ENCODE data around the gene ATXN1.
"Not testable (repeated sequence)": the region's sequence is repeated elsewhere in the genome, so short reads cannot be mapped to it uniquely, and the experiment has no call there.

Gene ATXN1

DNA sequence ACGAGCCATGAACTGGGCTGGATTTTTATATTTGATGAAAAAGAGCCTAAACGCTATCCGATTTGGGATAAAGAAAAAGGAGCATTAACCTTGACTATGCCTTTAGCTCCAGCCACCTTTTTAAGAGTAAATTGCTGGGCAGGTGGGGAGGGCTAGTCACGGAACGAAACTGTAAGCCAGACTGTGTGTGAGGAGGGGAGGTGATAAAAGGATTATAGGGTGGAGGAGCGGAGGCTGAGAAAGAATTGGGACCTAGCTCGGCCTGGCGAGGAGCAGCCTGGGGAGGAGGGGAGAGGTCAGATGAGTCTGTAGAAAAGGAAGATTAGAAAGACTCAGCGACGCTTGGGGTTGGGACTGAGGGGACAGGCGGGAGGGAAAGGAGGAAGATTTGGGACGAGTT is 498.5 kb downstream of the ATXN1 start:
- H3K27me3 ChIP-seq (ENCODE audit: insufficient read depth, poor library complexity, severe bottlenecking); H3K4me3 ChIP-seq (replicated peaks; ENCODE audit: insufficient read depth, low read length); H3K27ac ChIP-seq (replicated peaks); DNase-seq (ENCODE audit: low read depth in 1 of 2, low spot score in 1 of 2): not testable (repeated sequence)

DNA sequence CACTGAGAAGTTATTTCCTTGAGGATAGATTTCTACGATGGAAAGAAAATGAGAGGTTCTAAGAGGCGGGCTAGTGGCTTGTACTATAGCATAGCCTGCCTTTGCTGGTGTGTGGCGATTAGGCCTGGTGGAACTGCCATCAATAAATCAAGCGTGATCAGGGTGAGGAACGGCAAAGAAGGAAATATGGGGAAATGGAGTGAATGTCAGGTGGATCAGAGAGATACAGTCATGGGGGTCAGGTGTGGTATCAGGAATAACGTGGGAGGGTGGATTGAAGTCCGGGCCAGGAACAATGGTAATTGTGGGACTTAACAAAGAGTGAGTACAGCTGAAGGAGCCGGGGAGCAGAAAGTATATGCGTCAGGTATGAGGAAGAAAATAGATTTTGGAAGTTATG is 500.7 kb downstream of the ATXN1 start:
- not testable (repeated sequence) for H3K4me3 ChIP-seq (replicated peaks; ENCODE audit: insufficient read depth, low read length); H3K27me3 ChIP-seq (ENCODE audit: insufficient read depth, poor library complexity, severe bottlenecking); DNase-seq (ENCODE audit: low read depth in 1 of 2, low spot score in 1 of 2); H3K27ac ChIP-seq (replicated peaks)

DNA sequence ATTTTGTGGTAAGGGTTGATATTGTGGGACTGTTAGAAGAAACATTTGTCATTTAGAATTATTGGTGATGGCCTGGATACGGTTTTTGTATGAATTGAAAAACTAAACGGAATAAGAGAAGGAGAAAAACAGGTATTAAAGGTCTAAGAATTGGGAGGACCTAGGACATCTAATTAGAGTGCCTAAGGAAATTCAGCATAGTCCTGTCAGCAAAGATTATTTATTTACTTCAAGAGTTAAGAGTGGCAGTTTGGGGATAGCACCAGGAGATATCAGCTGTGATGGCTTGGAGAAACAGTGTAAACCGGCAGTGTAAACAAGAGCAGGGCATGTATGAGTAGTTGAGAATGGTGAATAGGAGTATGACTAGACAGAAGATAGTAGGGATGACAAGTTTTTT is 501.7 kb downstream of the ATXN1 start:
- not testable (repeated sequence) for H3K27me3 ChIP-seq (ENCODE audit: insufficient read depth, poor library complexity, severe bottlenecking); DNase-seq (ENCODE audit: low read depth in 1 of 2, low spot score in 1 of 2); H3K27ac ChIP-seq (replicated peaks); H3K4me3 ChIP-seq (replicated peaks; ENCODE audit: insufficient read depth, low read length)

- TF ChIP-seq REST (IDR thresholded peaks at IDR 0.05; ENCODE audit: insufficient replicate concordance, low read depth) (no peak), POLR2AphosphoS5 (IDR thresholded peaks at IDR 0.05; ENCODE audit: low read depth) (no peak), SPI1 (IDR thresholded peaks at IDR 0.05; ENCODE audit: borderline replicate concordance, low read depth) (no peak), GABPA (IDR thresholded peaks at IDR 0.05; ENCODE audit: low read depth) (no peak)
- TF ChIP-seq, protein P1, sequence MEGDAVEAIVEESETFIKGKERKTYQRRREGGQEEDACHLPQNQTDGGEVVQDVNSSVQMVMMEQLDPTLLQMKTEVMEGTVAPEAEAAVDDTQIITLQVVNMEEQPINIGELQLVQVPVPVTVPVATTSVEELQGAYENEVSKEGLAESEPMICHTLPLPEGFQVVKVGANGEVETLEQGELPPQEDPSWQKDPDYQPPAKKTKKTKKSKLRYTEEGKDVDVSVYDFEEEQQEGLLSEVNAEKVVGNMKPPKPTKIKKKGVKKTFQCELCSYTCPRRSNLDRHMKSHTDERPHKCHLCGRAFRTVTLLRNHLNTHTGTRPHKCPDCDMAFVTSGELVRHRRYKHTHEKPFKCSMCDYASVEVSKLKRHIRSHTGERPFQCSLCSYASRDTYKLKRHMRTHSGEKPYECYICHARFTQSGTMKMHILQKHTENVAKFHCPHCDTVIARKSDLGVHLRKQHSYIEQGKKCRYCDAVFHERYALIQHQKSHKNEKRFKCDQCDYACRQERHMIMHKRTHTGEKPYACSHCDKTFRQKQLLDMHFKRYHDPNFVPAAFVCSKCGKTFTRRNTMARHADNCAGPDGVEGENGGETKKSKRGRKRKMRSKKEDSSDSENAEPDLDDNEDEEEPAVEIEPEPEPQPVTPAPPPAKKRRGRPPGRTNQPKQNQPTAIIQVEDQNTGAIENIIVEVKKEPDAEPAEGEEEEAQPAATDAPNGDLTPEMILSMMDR (IDR thresholded peaks at IDR 0.05; ENCODE audit: insufficient read depth, low read length), result no peak
- Histone ChIP-seq H3K27me3 (ENCODE audit: insufficient read depth, poor library complexity, severe bottlenecking) (no peaks in the 10 kb centered on the region), H3K4me3 (replicated peaks; ENCODE audit: insufficient read depth, low read length) (no peak overlapping the region), H3K27ac (replicated peaks) (no peak overlapping the region)
- DNase-seq (ENCODE audit: low read depth in 1 of 2, low spot score in 1 of 2), result no peak
These were observed 502.6 kb downstream of the ATXN1 start for GRCh38 chr6:16258709-16259075.

DNA sequence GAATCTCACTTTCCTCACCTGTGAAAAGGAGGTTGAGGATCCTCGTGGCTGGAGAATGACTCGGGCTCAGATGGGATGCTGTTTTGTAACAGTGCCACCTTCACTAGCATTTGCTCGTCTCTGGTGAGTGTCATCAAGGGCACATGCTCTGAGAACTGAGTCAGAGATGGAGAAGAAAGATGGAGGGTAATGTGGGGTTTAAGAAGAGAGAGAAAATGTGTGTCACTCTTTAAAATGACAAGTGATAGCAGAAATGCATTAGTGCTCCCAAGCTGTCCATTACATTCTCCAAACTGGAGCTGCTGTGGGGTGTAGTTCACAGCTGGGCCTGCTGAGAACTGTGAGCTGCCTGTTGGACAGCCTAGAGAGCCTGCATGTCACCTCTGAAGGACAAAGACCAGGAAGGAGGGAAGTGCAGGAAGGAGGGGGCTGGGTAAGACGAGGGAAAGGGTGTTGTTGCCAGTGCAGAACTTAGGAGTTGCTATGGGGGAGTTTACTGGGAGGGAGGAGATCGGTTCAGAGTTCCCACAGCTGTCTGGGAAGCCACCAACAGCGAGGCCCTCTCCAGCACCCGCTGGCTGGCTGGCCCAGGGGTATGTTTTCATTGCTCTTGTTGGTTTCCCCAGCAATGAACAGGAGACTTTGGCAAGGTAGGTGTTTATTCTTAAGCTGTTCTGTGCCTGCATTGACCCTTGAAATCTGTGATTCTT is 503.1 kb downstream of the ATXN1 start:
- no peak for DNase-seq (ENCODE audit: low read depth in 1 of 2, low spot score in 1 of 2)

More for the DNA sequence above, 503.1 kb downstream of the ATXN1 start:
- no peak overlapping the region for H3K27ac ChIP-seq (replicated peaks)
- H3K27me3 ChIP-seq (ENCODE audit: insufficient read depth, poor library complexity, severe bottlenecking), result no peaks in the 10 kb centered on the region
- H3K4me3 ChIP-seq (replicated peaks; ENCODE audit: insufficient read depth, low read length), result no peak overlapping the region
- TF ChIP-seq POLR2AphosphoS5 (IDR thresholded peaks at IDR 0.05; ENCODE audit: low read depth), result no peak
- TF ChIP-seq REST (IDR thresholded peaks at IDR 0.05; ENCODE audit: insufficient replicate concordance, low read depth), result no peak
- TF ChIP-seq GABPA (IDR thresholded peaks at IDR 0.05; ENCODE audit: low read depth), result no peak
- TF ChIP-seq SPI1 (IDR thresholded peaks at IDR 0.05; ENCODE audit: borderline replicate concordance, low read depth), result no peak
- TF ChIP-seq, protein P1 (IDR thresholded peaks at IDR 0.05; ENCODE audit: insufficient read depth, low read length), result no peak

Data from HL-60 (cell line).